ENCODE measurements around the gene CDK5RAP3. TPM values are rescaled to one million over a fixed set of nuclear protein-coding genes. Genes with fewer than 3 reads are reported as not detected.

CDK5RAP3 gene
- total and polyA plus RNA-seq, 2 of the 13 experiments (the other 11 are each of a cell fraction or from before 2014, with no cell fraction given) = 128 to 154 TPM

GRCh38 chr17:48021934-48022333 is 51.0 kb downstream of the CDK5RAP3 start (continued):
- no peak for TF ChIP-seq KIAA2018 (CRISPR knock-in tag; IDR thresholded peaks at IDR 0.05; ENCODE audit: borderline replicate concordance)
- TF ChIP-seq BRCA1 (CRISPR knock-in tag; IDR thresholded peaks at IDR 0.05) = no peak
- TF ChIP-seq AHDC1 (CRISPR knock-in tag; IDR thresholded peaks at IDR 0.05; ENCODE audit: borderline replicate concordance) = no peak
- no peak for TF ChIP-seq ZEB1 (IDR thresholded peaks at IDR 0.05; ENCODE audit: insufficient replicate concordance, low read depth)
